GM19463 (cell line): ENCODE data around the gene CLIC5.

ENCODE experiments used
- ATAC-seq: cut with Tn5 transposase; IDR thresholded peaks from one replicate; pipeline ENCODE4 v1.9.1; 2021; ENCODE audit warnings: mild to moderate bottlenecking, moderate library complexity; ENCODE audit not compliant: unreplicated experiment

The CLIC5 gene

DNA sequence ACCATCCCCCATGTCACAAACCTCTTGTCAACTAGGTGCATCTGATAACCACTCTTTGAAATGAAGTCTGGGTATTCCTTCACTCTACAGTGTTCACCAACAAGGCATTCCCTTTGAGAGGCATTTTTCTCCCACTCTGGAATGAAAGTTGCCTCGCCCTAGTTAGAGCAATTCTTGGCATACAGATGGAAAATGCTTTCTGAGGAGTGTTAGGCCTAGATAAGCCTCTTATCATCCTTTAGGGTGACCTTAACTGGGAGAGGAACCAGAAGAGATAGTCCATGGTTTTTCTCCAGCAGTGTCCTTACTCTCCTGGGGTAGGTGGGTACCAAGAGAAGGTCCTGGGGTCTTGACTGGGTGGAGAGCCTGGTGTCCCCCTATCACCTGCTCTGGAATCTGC lies 14.8 kb downstream of the CLIC5 start:
- no peak for ATAC-seq

DNA sequence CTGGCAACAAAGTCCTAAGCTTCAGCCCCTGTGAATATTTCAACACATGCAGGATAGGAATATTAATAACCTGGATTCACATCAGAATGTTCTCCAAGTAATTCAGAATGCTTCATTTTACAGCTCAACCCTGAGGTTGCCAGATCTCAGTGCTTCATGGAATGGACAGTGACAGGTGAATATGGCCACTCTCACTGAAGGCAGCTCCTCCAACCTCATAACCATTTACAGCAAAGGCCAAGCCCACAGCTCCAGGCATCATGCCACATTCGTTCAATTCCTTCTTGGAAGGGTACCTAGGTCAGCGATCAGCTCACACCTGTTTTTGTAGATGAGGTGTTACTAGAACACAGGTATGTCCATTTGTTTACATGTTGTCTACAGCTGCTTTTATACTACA lies 17.1 kb downstream of the CLIC5 start:
- ATAC-seq = no peak

GRCh38 chr6:45997875-45998506 lies 17.7 kb downstream of the CLIC5 start:
- no peak for ATAC-seq

DNA sequence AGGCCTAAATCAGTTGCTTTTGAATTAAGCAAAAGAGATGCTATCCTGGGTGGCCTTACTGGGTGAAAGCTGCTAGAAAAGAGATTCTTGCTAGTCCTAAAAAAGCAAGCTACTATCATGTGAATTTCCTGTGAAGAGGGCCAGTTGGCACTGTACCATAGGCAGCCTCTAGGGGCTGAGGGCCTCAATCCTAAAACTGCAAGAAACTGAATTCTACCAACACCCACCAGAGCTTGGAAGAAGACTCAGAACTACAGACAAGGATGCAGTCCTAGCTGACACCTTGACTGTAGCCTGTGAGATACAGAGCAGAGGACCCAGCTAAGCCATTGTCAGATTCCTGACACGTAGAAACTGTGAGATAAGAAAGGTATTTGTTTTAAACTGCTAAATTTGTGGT lies 24.5 kb downstream of the CLIC5 start:
- no peak for ATAC-seq

- ATAC-seq = peak; percentile 58
Observed at GRCh38 chr6:45990162-45990561, 25.5 kb downstream of the CLIC5 start.

- no peak for ATAC-seq
Observed at GRCh38 chr6:45988635-45989034, 27.0 kb downstream of the CLIC5 start.

DNA sequence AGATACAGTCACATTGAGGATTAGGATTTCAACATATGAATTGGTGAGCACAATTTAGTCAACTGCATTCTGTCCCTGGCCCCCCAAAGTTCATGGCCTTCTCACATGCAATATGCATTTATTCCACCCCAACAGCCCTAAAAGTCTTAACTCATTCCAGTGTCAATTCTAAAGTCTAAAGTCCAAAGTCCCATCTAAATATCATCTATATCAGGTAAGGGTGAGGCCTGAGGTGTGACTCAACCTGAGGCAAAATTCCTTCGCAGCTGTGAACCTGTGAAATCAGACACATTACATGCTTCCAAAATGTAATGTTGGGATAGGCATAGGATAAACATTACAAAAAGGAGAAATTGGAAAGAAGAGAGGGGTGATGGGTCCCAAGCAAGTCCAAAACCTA lies 27.8 kb downstream of the CLIC5 start:
- ATAC-seq = no peak

- ATAC-seq = no peak
Observed at GRCh38 chr6:45986746-45987274, 28.9 kb downstream of the CLIC5 start.

GRCh38 chr6:45984788-45985425 lies 30.8 kb downstream of the CLIC5 start:
- no peak for ATAC-seq

- ATAC-seq = no peak
Observed at GRCh38 chr6:45984347-45984746, 31.3 kb downstream of the CLIC5 start.

DNA sequence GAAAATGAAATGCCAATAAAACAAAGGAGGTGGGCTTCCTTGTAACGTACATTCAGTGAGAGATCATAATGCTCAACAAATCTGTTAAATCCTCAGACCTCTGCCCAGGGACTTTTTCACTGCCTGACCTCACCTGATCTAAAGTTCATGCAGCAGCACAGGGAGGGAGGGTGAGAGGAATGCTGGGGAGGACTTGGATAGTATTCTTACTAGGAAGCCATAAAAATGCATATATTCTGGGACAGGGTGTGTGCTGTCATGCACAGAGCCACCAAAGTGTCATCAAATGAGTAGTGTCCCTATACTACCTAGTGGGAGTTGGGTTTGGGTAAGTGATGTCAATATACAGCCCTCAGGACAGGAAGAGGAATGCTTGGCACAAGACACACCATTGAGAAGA lies 32.6 kb downstream of the CLIC5 start:
- ATAC-seq = no peak

GRCh38 chr6:45982280-45983036 lies 33.2 kb downstream of the CLIC5 start:
- ATAC-seq = no peak

- ATAC-seq = no peak
Observed at GRCh38 chr6:45981046-45981445, 34.6 kb downstream of the CLIC5 start.

- ATAC-seq = no peak
Observed at GRCh38 chr6:45979311-45979710, 36.3 kb downstream of the CLIC5 start.

DNA sequence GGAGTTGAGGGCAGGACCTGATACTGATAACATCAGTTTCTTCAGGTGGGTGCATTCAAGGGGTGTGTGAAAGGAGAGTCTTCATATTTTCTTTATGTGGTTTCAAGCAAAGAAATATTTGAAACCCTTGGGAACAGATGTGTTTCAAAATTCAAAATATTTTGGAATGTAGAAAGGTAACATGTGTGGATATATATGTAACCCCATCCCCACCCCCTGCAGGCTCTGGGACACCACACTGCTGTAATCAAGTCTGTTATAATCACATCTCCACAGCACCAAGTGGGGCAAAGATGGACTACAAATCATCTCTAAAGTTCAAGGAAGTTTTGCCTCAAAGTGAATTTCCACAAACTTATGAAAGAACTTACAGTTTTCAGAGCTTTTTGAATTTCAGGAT lies 41.1 kb downstream of the CLIC5 start:
- ATAC-seq = no peak

GRCh38 chr6:45972795-45973503 lies 42.7 kb downstream of the CLIC5 start:
- no peak for ATAC-seq

GRCh38 chr6:45971287-45971686 lies 44.4 kb downstream of the CLIC5 start:
- ATAC-seq = no peak

- no peak for ATAC-seq
Observed at GRCh38 chr6:45970326-45970725, 45.3 kb downstream of the CLIC5 start.

- ATAC-seq = no peak
Observed at GRCh38 chr6:45969883-45970282, 45.8 kb downstream of the CLIC5 start.

- ATAC-seq = no peak
Observed at GRCh38 chr6:45969026-45969425, 46.6 kb downstream of the CLIC5 start.

- ATAC-seq = no peak
Observed at GRCh38 chr6:45967363-45967762, 48.3 kb downstream of the CLIC5 start.
